Inflammatory macrophage (primary cell): ENCODE measurements around the gene VAMP2.
A peak's percentile ranks its signal among the peaks of the same experiment; 100 is the strongest.

Experiments used
- DNase-seq, 2 donors: peaks; one replicate each; pipeline ENCODE4 v3.0.0-alpha.2; 2020 to 2022

Gene VAMP2

GRCh38 chr17:8122924-8123694 is 39.6 kb downstream of the VAMP2 start:
- no peak for DNase-seq

GRCh38 chr17:8122422-8122923 is 40.3 kb downstream of the VAMP2 start:
- no peak for DNase-seq

GRCh38 chr17:8121681-8122421 is 40.9 kb downstream of the VAMP2 start:
- DNase-seq: peak in 1 of 2 donors; percentile 40

GRCh38 chr17:8121407-8121680 is 41.4 kb downstream of the VAMP2 start:
- no peak for DNase-seq

GRCh38 chr17:8120520-8121406 is 42.0 kb downstream of the VAMP2 start:
- DNase-seq: peak; percentile 60 to 74

- peak; percentile 92 to 93 for DNase-seq
Observed at GRCh38 chr17:8119581-8120519, 42.9 kb downstream of the VAMP2 start.

- peak; percentile 84 to 86 for DNase-seq
Observed at GRCh38 chr17:8118769-8119580, 43.8 kb downstream of the VAMP2 start.

- peak in 1 of 2 donors; percentile 51 for DNase-seq
Observed at GRCh38 chr17:8117980-8118768, 44.6 kb downstream of the VAMP2 start, which contains the start of gene ALOXE3. TSS of gene ALOXE3 (minus strand) at chr17:8118514. CDS start at chr17:8117990, 524 bp downstream.

GRCh38 chr17:8117367-8117979 is 45.3 kb downstream of the VAMP2 start:
- DNase-seq: peak; percentile 44 to 66

GRCh38 chr17:8116776-8117175 is 46.0 kb downstream of the VAMP2 start:
- no peak for DNase-seq

GRCh38 chr17:8110907-8111306 is 51.8 kb downstream of the VAMP2 start:
- DNase-seq: no peak

- no peak for DNase-seq
Observed at GRCh38 chr17:8110456-8110804, 52.3 kb downstream of the VAMP2 start.

- DNase-seq: peak in 1 of 2 donors; percentile 49
Observed at GRCh38 chr17:8109661-8110455, 52.9 kb downstream of the VAMP2 start.
